Measurements from ENCODE around the gene LARP4B.

LARP4B gene

GRCh38 chr10:767794-768193 lies 163.7 kb downstream of the LARP4B start:
- Histone ChIP-seq H3K27ac (ENCODE audit: low read depth, low read length) (no peak overlapping the region), H3K27me3 (ENCODE audit: insufficient read depth, low read length) (peaks cover 28% of the 10 kb centered on the region), H3K36me3 (ENCODE audit: insufficient read depth, low read length) (no peaks in the 10 kb centered on the region), H3K4me1 (ENCODE audit: control insufficient read depth, insufficient read depth, low read length, unreplicated experiment) (no peaks in the 10 kb centered on the region), H2AFZ (ENCODE audit: low read length, unreplicated experiment) (no peak overlapping the region), H3K79me2 (ENCODE audit: control insufficient read depth, insufficient read depth, low read length, unreplicated experiment) (no peaks in the 10 kb centered on the region), H3K4me3 (ENCODE audit: low read depth, low read length) (no peak overlapping the region)

DNA sequence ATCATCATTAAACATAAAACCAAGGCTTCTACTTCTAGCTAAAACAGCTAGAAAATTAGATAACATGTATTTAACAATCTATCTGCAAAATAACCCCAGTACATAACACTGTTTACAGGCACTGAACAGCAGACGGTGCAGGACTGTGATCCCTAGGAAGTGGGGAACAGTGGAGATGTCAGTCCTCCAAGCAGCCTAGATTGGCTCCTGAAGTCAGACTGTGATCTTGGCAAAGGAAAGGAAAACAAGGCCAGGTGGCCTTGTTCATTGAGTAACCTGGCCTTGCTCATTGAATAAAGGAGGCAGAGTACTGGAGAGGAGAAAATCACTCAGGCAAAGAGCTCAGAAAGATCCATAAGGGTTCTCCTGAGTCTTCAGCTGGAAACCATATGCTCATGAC lies 164.3 kb downstream of the LARP4B start:
- Histone ChIP-seq H3K4me3 (ENCODE audit: low read depth, low read length) (no peak overlapping the region), H3K27me3 (ENCODE audit: insufficient read depth, low read length) (peaks cover 34% of the 10 kb centered on the region), H3K4me1 (ENCODE audit: control insufficient read depth, insufficient read depth, low read length, unreplicated experiment) (no peaks in the 10 kb centered on the region), H3K79me2 (ENCODE audit: control insufficient read depth, insufficient read depth, low read length, unreplicated experiment) (no peaks in the 10 kb centered on the region), H3K27ac (ENCODE audit: low read depth, low read length) (no peak overlapping the region), H3K36me3 (ENCODE audit: insufficient read depth, low read length) (no peaks in the 10 kb centered on the region), H2AFZ (ENCODE audit: low read length, unreplicated experiment) (no peak overlapping the region)

- Histone ChIP-seq H3K4me1 (ENCODE audit: control insufficient read depth, insufficient read depth, low read length, unreplicated experiment) (no peaks in the 10 kb centered on the region), H3K36me3 (ENCODE audit: insufficient read depth, low read length) (no peaks in the 10 kb centered on the region), H3K27ac (ENCODE audit: low read depth, low read length) (no peak overlapping the region), H2AFZ (ENCODE audit: low read length, unreplicated experiment) (no peak overlapping the region), H3K79me2 (ENCODE audit: control insufficient read depth, insufficient read depth, low read length, unreplicated experiment) (no peaks in the 10 kb centered on the region), H3K4me3 (ENCODE audit: low read depth, low read length) (no peak overlapping the region), H3K27me3 (ENCODE audit: insufficient read depth, low read length) (peaks cover 51% of the 10 kb centered on the region)
Observed at GRCh38 chr10:761376-761775, 170.1 kb downstream of the LARP4B start.

- no peaks in the 10 kb centered on the region for H3K79me2 ChIP-seq (ENCODE audit: control insufficient read depth, insufficient read depth, low read length, unreplicated experiment)
- no peaks in the 10 kb centered on the region for H3K36me3 ChIP-seq (ENCODE audit: insufficient read depth, low read length)
- H3K4me3 ChIP-seq (ENCODE audit: low read depth, low read length): no peak overlapping the region
- no peak overlapping the region for H3K27ac ChIP-seq (ENCODE audit: low read depth, low read length)
- no peaks in the 10 kb centered on the region for H3K4me1 ChIP-seq (ENCODE audit: control insufficient read depth, insufficient read depth, low read length, unreplicated experiment)
- H2AFZ ChIP-seq (ENCODE audit: low read length, unreplicated experiment): no peak overlapping the region
- H3K27me3 ChIP-seq (ENCODE audit: insufficient read depth, low read length): peaks cover 50% of the 10 kb centered on the region
Observed at GRCh38 chr10:760622-761021, 170.9 kb downstream of the LARP4B start.

DNA sequence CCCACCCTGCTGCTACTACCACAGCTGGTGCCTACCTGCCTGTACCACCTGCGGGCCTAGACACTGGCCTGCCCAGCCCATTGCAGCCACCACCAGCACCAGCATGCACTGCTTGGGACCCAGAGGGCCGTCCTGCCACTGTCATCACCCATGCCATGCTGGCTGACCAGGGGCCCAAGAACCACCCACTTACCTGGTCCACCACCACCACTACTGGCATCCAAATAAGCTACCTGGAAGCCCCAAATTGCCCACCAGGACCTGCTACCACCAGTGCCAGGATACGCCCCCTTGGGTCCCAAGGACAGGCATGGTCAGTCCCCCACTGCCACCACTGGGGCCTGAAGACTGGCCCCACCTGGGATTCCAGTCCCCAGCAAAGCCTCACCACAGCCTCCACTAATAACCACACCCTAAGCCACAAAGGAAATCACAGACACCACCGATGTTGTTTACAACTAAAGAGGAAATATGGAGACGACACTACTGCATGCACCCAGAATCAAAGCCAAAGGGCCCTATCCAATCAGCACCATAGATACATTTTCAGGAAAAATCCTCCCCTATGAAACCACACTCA lies 171.5 kb downstream of the LARP4B start:
- no peaks in the 10 kb centered on the region for H3K79me2 ChIP-seq (ENCODE audit: control insufficient read depth, insufficient read depth, low read length, unreplicated experiment)
- no peaks in the 10 kb centered on the region for H3K4me1 ChIP-seq (ENCODE audit: control insufficient read depth, insufficient read depth, low read length, unreplicated experiment)
- H3K27me3 ChIP-seq (ENCODE audit: insufficient read depth, low read length): peaks cover 47% of the 10 kb centered on the region
- no peak overlapping the region for H3K4me3 ChIP-seq (ENCODE audit: low read depth, low read length)
- no peak overlapping the region for H2AFZ ChIP-seq (ENCODE audit: low read length, unreplicated experiment)
- H3K36me3 ChIP-seq (ENCODE audit: insufficient read depth, low read length): no peaks in the 10 kb centered on the region
- H3K27ac ChIP-seq (ENCODE audit: low read depth, low read length): no peak overlapping the region
